HEK293 (cell line): ENCODE measurements around the gene GMPPA.

Source experiments
- ZFP41 ChIP-seq: fragments of 450-650 bp; formaldehyde crosslinking; IDR thresholded peaks from 2 replicates; pipeline ENCODE4 v1.5.1; 2016; ENCODE audit warnings: missing biosample characterization, missing genetic modification characterization, borderline replicate concordance
- ZNF23 ChIP-seq: fragments of 450-650 bp; formaldehyde crosslinking; IDR thresholded peaks from 2 replicates; pipeline ENCODE4 v1.5.1; 2016; ENCODE audit warnings: missing biosample characterization, missing genetic modification characterization, borderline replicate concordance
- ZNF530 ChIP-seq: fragments of 450-650 bp; formaldehyde crosslinking; IDR thresholded peaks from 2 replicates; pipeline ENCODE4 v1.5.1; 2016; ENCODE audit warnings: low read depth, missing biosample characterization, missing genetic modification characterization
- ZNF660 ChIP-seq: fragments of 450-650 bp; IDR thresholded peaks from 2 replicates; pipeline ENCODE4 v1.5.1; 2018; ENCODE audit warnings: missing biosample characterization, mild to moderate bottlenecking, missing genetic modification characterization
- ZNF747 ChIP-seq: fragments of 450-650 bp; formaldehyde crosslinking; IDR thresholded peaks from 2 replicates; pipeline ENCODE4 v1.5.1; 2016; ENCODE audit warnings: missing biosample characterization, missing genetic modification characterization
- TF ChIP-seq, protein P1 (sequence below): fragments of 450-650 bp; formaldehyde crosslinking; optimal IDR thresholded peaks from 2 replicates; pipeline ENCODE3; 2016; ENCODE audit warnings: missing biosample characterization, mild to moderate bottlenecking, missing genetic modification characterization
- TF ChIP-seq, protein P2 (sequence below): fragments of 450-650 bp; formaldehyde crosslinking; IDR thresholded peaks from 2 replicates; pipeline ENCODE4 v1.5.1; 2016; ENCODE audit warnings: missing biosample characterization, missing genetic modification characterization
- TF ChIP-seq, protein P3 (sequence below): fragments of 450-650 bp; IDR thresholded peaks from 2 replicates; pipeline ENCODE4 v1.5.1; 2018; ENCODE audit warnings: missing biosample characterization, missing genetic modification characterization

DNA sequence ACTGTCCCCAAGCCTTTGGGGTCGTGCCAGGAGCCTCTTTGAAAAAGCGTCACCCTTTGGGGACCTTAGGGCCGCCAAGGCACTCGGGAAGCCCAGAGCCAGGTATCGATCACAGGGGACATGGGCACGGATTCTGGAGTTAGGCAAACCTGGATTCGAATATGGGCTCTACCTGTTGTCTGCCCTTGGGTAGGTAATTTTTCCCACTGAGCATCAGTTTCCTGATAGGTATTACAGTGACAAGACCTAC, 54.4 kb downstream of the GMPPA start:
- TF ChIP-seq, protein P1, sequence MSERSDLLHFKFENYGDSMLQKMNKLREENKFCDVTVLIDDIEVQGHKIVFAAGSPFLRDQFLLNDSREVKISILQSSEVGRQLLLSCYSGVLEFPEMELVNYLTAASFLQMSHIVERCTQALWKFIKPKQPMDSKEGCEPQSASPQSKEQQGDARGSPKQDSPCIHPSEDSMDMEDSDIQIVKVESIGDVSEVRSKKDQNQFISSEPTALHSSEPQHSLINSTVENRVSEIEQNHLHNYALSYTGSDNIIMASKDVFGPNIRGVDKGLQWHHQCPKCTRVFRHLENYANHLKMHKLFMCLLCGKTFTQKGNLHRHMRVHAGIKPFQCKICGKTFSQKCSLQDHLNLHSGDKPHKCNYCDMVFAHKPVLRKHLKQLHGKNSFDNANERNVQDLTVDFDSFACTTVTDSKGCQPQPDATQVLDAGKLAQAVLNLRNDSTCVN (tag by site-specific recombination) = no peak
- TF ChIP-seq, protein P2, sequence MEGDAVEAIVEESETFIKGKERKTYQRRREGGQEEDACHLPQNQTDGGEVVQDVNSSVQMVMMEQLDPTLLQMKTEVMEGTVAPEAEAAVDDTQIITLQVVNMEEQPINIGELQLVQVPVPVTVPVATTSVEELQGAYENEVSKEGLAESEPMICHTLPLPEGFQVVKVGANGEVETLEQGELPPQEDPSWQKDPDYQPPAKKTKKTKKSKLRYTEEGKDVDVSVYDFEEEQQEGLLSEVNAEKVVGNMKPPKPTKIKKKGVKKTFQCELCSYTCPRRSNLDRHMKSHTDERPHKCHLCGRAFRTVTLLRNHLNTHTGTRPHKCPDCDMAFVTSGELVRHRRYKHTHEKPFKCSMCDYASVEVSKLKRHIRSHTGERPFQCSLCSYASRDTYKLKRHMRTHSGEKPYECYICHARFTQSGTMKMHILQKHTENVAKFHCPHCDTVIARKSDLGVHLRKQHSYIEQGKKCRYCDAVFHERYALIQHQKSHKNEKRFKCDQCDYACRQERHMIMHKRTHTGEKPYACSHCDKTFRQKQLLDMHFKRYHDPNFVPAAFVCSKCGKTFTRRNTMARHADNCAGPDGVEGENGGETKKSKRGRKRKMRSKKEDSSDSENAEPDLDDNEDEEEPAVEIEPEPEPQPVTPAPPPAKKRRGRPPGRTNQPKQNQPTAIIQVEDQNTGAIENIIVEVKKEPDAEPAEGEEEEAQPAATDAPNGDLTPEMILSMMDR (tag by site-specific recombination) = no peak
- TF ChIP-seq ZNF530 (tag by site-specific recombination) (no peak), ZNF747 (no peak), ZFP41 (tag by site-specific recombination) (no peak), ZNF23 (tag by site-specific recombination) (no peak), ZNF660 (tag by site-specific recombination) (no peak)
- TF ChIP-seq, protein P3, sequence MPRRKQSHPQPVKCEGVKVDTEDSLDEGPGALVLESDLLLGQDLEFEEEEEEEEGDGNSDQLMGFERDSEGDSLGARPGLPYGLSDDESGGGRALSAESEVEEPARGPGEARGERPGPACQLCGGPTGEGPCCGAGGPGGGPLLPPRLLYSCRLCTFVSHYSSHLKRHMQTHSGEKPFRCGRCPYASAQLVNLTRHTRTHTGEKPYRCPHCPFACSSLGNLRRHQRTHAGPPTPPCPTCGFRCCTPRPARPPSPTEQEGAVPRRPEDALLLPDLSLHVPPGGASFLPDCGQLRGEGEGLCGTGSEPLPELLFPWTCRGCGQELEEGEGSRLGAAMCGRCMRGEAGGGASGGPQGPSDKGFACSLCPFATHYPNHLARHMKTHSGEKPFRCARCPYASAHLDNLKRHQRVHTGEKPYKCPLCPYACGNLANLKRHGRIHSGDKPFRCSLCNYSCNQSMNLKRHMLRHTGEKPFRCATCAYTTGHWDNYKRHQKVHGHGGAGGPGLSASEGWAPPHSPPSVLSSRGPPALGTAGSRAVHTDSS (tag by site-specific recombination) = no peak
